HepG2 (cell line): ENCODE measurements around the gene GPX5.

Source experiments
- EHMT2 ChIP-seq: fragments of 200-600 bp; sonication (generic); IDR thresholded peaks from 2 replicates; pipeline ENCODE4 v1.7.0; 2017; ENCODE audit warnings: antibody characterized with exemption, low read depth, low read length, borderline replicate concordance
- MAFK ChIP-seq, 2 experiments: IDR thresholded peaks in 1 of 2; conservative IDR thresholded peaks in 1 of 2; 2 replicates each; pipeline ENCODE4 v1.6.1; 2011; ENCODE audit warnings: improper control_type of control experiment in 2 of 2, low read length in 2 of 2
- MEIS1 ChIP-seq: sonication (generic); formaldehyde crosslinking; IDR thresholded peaks from 2 replicates; pipeline ENCODE4 v1.9.0; 2021; ENCODE audit warnings: mild to moderate bottlenecking, missing genetic modification reagents, moderate library complexity, borderline replicate concordance
- SIN3A ChIP-seq: IDR thresholded peaks from 2 replicates; pipeline ENCODE4 v1.6.1; 2011; ENCODE audit warnings: low read depth, mild to moderate bottlenecking, control low read depth, low read length, borderline replicate concordance
- SP1 ChIP-seq, 2 experiments: fragments of 450-650 bp in 1 of 2; sonication (generic) in 1 of 2; formaldehyde crosslinking in 1 of 2; IDR thresholded peaks; 2 replicates each; pipeline versions ENCODE4 v1.4.0 to v1.6.1; 2016 to 2020; ENCODE audit warnings: missing genetic modification reagents in 1 of 2
- TF ChIP-seq, protein P1 (sequence below): sonication (generic); formaldehyde crosslinking; IDR thresholded peaks from 2 replicates; pipeline ENCODE4 v1.5.0; 2020; ENCODE audit warnings: mild to moderate bottlenecking, missing genetic modification reagents, moderate library complexity
- TF ChIP-seq, protein P2 (sequence below): sonication (generic); formaldehyde crosslinking; IDR thresholded peaks from 2 replicates; pipeline ENCODE4 v1.4.0; 2020; ENCODE audit warnings: missing genetic modification reagents

DNA sequence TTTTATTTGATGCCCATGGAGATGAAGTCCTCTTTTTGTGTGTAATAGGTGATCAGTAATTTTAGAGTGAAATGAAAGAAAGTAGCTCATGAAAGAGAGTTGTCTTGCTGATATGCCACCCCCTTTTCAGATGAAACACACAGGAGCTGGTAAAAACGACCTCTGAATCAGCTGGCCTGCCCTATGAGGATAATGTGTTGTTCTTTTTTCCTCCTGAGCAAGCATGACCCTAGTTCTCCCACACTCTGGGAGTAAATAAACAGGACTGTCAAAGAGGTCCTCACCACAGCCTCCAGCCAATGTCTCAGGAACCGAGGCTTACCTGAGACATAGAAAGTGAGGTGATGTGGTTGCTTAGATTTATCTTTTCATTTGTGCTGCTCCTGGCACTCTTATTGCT lies 29.5 kb downstream of the GPX5 start:
- TF ChIP-seq SP1 (IDR thresholded peaks at IDR 0.05) (no peak), SP1 (CRISPR knock-in tag; IDR thresholded peaks at IDR 0.05) (no peak), SIN3A (no peak), MEIS1 (CRISPR knock-in tag) (no peak), MAFK (conservative IDR thresholded peaks at IDR 0.05 in 1 of 2, IDR thresholded peaks at IDR 0.05 in 1 of 2; ENCODE audit: low read length in 2 of 2) (no peak), EHMT2 (no peak)
- TF ChIP-seq, protein P1, sequence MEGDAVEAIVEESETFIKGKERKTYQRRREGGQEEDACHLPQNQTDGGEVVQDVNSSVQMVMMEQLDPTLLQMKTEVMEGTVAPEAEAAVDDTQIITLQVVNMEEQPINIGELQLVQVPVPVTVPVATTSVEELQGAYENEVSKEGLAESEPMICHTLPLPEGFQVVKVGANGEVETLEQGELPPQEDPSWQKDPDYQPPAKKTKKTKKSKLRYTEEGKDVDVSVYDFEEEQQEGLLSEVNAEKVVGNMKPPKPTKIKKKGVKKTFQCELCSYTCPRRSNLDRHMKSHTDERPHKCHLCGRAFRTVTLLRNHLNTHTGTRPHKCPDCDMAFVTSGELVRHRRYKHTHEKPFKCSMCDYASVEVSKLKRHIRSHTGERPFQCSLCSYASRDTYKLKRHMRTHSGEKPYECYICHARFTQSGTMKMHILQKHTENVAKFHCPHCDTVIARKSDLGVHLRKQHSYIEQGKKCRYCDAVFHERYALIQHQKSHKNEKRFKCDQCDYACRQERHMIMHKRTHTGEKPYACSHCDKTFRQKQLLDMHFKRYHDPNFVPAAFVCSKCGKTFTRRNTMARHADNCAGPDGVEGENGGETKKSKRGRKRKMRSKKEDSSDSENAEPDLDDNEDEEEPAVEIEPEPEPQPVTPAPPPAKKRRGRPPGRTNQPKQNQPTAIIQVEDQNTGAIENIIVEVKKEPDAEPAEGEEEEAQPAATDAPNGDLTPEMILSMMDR (CRISPR knock-in tag) = no peak
- TF ChIP-seq, protein P2, sequence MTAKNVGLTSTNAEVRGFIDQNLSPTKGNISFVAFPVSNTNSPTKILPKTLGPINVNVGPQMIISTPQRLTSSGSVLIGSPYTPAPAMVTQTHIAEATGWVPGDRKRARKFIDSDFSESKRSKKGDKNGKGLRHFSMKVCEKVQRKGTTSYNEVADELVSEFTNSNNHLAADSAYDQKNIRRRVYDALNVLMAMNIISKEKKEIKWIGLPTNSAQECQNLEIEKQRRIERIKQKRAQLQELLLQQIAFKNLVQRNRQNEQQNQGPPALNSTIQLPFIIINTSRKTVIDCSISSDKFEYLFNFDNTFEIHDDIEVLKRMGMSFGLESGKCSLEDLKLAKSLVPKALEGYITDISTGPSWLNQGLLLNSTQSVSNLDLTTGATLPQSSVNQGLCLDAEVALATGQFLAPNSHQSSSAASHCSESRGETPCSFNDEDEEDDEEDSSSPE = no peak
